Measurements from ENCODE around the gene MCTP1. TPM values are rescaled to one million over a fixed set of nuclear protein-coding genes. Genes with fewer than 3 reads are reported as not detected.
"Not testable (repeated sequence)": the region's sequence is repeated elsewhere in the genome, so short reads cannot be mapped to it uniquely, and the experiment has no call there.

Gene MCTP1
- polyA plus RNA-seq, 12 donors, result 6.1 to 17.2 (median 10.6) TPM; not detected in 1

DNA sequence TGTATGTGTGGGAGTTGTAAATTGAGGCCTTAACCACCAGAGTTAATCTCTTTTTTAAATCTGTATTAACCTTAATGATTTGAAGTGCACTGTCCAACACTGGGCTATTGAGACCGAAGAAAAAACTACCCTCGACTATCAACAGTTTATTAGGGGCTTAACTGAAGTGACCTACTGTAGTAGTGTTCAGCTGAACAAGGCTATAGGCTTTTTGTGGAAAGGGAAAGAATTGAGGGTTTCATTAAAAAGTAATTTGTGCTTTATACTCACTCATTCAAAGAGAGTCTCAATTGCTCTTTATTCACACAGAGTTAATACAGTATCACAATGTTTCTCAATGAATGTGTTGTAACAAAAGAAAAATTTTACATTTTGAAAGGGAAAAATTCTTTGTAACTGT, 399.0 kb downstream of the MCTP1 start:
- DNase-seq, result no peak

DNA sequence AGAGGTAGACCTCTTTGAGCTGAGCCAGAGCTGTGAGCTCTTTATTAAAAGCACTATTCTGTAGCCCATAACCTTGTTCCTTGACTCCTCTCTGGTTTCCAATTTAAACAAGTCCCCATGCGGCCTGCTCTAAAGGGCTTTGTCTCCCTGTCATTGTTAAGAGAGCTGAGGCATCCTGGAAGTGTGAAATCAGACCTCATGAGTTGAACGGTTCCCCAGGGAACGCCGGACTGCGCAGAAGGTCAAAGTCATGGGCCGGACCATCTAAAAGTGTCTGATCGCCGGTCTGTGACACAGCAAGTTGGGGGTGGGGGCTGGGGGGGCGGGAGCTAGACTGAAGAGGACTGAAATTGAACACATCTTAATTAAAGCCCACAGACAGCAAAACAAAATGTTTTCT, 400.6 kb downstream of the MCTP1 start:
- no peak for DNase-seq

DNA sequence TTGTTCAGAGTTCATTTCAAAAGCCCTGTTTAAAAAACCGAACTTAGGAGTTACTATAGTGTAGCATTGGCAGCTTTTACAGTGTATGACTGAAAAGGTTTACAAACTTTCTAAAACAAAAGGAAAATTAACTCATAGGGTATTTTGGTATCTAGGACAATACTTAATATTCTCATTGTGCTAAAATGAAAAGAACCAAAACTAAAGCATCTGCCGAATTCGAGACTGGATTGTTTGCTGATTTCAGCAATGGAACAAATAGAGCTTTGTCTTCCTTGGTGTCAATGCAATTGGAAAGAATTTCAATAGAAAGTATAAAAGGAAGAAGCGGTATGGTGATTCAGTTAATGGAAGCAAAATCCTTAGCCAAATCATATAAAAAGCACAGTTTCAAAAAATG, 412.4 kb downstream of the MCTP1 start:
- no peak for DNase-seq

DNA sequence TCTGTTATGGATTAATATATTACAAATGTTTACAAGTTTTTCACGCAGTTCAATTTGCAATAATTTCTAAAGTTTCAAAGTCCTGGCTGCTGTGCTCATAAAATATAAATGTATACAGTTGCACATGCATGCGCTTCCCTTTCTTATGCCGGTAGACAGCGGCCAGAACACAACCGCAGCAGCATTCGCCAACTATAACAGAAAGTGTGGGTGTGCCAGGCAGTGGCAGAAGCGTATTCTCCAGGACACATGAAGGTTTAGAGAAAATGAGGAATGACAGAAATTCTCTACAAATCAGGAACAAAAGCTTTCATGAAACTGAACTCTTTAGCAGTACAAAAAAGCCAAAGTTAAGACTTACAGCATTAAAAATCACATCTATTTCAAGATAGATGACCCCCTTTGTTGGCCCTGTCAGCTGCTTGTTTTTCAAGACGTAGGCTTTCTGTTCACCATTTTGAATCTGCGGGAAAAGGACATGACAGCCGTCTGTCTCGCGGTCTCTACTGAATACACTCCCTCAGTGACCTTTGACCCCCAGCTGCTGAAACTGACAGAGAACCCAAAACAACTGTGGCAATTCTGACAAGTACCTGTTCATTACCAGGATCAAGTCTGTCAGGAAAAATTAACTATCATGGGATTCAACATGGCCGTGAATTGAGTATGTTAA, 414.2 kb downstream of the MCTP1 start:
- DNase-seq, result no peak

DNA sequence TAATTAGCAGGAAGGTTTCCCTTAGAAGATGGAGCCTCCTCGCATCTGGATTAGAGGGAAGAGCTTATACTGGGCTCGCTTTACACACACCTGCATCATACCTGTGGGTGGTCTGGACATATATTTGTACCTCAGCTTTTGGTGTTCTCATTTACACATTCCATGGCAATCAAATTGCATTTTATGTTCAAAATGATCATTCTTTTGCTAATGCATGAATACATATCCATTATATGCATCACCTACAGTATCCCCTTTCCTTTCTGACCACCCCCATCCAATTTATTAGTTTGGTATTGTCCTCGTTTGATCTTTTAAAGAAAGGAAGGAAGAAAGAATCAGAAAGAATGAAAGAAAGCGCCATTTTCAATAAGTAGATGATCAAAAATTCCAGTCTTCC, 415.0 kb downstream of the MCTP1 start:
- DNase-seq, result no peak

DNA sequence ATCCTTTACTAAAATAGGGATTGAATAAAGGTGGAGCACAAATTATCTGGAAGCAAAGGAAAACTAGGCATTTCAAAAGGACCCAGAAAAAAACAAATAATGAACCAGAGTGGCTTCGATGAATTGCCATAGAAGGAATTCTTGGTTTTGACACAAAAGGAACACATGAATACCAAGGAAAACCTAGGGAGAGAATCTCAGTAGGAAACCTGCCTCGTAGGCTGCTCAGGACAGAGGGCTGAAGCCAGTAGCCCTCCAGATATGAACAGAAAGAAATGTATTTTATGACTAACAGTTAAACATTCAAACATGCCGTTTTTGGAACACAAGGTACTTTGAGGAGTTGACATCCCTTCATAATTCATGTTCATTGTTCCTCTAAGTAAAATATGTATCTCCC, 420.9 kb downstream of the MCTP1 start:
- DNase-seq, result no peak

DNA sequence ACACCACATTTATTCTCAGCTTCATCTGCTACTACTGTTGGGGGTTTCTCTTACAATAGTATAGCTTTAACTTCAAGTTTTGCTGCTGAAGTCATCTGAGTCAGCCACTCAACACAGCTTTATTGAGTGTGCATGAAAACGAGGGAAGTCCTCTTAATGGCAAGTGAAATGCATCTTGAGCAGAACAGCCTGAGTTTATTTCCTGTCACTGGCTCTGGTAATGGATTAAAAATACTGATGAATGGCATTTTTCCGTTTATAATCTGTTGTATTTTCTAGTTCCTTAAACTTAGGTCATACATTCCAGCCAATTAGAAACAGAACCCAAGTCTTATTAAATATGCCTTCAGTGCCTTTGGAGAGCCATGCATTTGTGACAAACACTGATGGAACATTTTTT, 427.8 kb downstream of the MCTP1 start:
- DNase-seq, result no peak

DNA sequence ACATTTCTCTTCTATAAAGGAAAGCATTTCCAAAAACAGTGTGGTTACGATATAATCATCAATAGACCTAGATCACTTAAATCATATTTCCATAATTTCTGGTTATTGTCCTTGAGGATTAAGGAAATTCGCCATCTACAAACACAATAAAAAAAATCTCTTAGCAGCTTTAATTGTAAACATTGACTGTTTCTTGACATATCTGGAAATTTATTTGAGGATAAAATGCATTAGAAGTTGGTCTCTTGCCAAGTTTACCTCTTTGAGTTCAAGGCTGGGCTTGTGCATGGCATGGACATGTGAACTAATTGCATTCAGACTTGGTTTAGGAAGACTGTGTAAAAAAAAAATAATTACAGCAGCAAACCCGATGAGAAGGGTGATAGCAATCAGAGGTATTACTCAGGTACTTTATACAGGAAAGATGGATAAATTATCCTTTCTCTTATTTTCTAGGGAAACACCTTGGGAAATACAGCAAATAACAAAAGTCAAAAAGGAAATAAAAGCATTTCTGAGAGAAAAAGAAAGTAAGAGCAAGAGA, 428.6 kb downstream of the MCTP1 start:
- DNase-seq, result no peak

DNA sequence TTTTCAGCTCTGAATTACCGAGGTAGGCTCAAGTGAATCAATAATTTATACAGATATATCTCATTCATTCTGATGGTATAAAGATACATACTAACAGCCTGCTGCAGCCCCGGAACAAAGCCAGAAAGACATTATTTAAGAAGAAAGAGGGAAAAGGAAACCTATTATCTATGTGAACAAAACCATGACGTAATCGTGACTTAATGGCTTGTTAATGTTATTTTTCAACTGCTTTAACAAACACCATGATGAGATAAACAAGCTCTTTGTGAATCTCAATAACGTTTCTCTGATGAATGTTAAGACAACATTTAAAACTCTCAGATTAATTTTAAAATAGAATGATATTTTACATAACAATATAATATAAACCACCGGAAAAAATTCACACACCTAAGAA, 429.4 kb downstream of the MCTP1 start:
- no peak for DNase-seq

DNA sequence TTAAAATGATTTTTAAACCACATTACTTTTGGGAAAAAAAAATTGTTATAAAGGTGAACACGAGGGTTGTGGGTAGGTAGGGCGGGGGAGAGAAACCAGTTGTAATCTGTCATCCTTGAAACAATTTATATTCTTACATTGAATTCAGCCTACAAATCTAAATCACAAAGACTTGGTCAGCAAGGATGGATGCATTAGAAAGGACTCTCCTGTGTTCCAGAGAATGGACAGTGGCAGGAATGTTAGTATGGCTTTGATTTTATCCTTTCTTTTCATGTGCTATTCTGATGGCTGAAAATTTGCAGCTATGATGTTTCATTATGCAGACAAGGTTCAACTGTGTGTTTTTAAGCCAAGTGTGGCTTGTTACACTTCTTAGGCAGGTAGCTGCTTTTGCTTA, 431.8 kb downstream of the MCTP1 start:
- no peak for DNase-seq

DNA sequence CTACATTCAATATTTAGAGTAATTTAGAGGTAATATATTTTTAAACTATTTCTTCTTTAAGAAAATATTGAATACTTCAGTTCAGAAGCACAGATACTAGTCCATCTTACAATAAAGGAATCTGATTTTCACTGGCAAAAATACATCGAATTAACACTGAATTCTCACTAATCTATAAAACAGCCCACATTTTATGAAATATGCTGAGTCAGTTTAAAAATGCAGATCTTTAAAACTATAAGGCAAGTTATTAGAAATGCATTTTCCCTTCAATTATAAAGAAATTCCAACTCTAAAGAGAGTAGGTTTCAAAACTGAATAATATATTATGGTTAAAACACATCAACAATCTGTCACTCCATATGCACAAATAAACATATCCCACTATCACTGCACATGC, 433.9 kb downstream of the MCTP1 start:
- DNase-seq, result no peak

- peak; percentile 15 for DNase-seq
These were observed 434.8 kb downstream of the MCTP1 start for GRCh38 chr5:94849821-94850736.

DNA sequence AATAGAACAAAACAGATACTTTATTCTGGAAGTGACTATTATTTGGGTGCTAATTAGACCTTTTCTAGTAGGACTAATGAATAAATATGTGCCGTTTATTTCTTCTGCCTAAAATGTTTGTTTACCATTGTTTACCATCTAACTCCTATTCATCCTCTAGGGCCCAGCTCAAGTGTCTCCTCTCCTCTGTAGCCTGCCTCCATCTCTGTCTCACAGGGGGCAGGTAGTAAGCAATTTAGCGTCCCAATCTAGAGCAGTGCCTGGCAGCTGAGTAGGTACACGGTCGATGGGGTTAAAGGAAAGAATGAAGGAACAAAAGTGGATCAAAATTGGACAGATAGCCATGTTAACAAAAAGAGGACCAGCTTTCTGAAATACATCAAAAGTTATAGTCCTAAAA, 435.6 kb downstream of the MCTP1 start:
- DNase-seq, result no peak

DNA sequence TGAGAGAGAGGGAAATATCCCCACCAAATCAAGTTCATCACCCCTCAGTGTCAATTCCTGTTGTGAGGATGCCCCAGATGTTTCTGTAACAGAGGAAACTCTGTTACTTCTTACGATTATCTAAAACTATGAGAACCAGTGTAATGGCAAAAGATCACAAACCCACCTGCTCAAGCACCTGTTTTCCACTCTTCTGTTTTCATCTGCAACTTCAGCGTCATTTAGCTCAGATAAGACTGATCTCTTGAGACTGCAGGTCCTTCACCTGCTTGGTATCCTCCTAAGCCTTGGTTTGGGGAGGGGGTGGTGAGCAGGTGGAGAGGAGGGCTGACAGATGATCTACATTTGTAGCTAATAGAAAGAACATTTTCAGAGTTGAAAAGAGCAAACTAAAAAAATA, 437.2 kb downstream of the MCTP1 start:
- DNase-seq, result no peak

DNA sequence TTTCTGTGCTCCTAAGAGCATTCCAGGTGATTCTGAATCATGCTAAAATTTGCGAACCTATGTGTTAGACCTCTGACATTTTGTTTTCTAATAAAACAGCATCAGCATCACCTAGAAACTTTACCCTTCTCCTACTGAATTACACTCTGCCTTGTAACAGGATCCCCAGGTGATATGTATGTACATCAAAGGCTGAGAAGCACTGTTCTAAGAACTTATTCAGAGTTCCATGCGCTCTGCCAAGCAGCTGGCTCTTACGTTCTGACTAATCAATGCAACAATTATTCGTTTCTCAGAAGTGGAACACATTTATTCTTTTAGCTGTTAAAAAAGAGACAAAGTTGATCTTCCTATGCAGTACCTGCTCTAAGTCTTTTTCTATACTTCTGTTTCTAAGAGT, 437.9 kb downstream of the MCTP1 start:
- no peak for DNase-seq

DNA sequence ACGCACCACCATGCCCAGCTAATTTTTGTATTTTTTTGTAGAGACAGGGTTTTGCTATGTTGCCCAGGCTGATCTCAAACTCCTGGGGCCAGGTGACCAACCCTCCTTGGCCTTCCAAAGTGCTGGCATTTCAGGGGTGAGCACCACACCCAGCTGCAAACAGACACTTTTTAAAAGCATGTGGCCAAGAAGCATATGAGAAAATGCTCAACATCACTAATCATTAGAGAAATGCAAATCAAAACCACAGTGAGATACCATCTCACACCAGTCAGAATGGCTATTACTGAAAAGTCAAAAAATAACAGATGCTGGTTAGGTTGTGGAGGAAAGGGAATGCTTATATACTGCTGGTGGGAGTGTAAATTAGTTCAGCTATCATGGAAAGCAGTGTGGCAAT, 439.2 kb downstream of the MCTP1 start:
- DNase-seq, result not testable (repeated sequence)

GRCh38 chr5:94841598-94842322, 443.1 kb downstream of the MCTP1 start:
- no peak for DNase-seq

- DNase-seq, result no peak
These were observed 451.0 kb downstream of the MCTP1 start for GRCh38 chr5:94833851-94834250.

DNA sequence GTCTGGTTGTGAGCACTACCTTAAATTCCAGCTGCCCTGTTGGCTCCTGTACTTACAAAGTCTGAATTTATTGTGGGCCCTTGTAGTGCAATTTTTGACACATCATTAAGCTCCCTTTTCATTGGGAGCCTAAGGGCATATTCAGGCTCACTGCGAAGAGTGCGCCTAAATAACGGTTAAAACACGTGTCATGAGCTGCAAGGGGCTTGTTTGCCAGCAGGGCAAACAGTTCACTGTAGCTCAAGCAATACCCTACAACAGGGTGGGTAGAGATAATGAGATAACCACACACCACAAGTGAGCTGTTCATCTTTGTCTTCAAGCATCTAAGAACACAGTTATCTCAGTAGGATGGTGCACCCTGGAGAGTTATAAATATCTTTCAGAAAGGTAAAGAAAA, 452.2 kb downstream of the MCTP1 start:
- no peak for DNase-seq

DNA sequence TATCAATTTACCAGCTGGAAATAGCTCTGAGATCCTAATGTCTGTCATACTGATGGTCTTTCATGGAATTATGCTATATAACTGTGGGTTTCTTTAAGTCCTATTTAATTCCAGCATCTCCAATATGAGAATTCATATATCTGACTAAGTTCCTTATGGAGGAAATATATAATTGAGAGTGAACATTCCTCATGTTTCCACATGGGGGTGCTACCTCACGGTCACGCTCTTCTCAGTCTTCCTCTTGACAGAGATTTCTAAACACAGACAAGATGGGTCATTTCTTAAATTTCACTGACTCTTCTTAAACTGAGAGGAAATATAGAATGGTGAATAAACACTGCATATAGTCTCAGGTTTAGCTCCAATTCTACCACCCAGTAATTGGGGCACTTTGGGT, 454.4 kb downstream of the MCTP1 start:
- DNase-seq, result no peak

DNA sequence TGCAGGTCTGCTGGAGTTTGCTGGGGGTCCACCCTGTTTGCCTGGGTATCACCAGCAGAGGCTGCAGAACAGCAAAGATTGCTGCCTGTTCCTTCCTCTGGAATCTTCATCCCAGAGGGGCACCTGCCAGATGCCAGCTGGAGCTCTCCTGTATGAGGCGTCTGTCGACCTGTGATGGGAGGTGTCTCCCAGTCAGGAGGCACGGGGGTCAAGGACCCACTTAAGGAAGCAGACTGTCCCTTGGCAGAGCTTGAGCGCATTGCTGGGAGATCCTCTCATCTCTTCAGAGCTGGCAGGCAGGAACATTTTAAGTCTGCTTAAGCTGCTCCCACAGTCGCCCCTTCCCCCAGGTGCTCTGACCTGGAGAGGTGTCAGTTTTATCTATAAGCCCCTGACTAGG, 456.7 kb downstream of the MCTP1 start:
- not testable (repeated sequence) for DNase-seq

DNA sequence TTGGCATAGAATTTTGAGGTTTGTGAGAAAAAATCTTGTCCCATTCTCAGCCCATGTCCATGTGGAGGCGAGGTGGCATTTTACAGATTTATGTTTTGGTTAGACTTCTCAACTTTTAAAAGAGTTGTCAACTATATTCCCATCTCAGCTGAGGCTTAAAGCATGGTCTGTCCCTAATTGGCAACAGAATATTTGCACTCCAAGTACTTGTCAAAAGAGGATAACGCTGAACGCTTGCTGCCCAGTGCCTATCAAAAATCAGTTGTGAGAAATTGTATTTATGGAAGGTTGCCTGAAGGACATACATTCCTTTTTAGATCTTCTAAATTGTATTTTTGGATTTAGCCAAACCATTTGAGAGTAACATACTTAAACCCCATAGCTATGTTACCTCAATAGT, 464.4 kb downstream of the MCTP1 start:
- no peak for DNase-seq
